ENCODE results near the gene DCAF11.

DCAF11 gene

DNA sequence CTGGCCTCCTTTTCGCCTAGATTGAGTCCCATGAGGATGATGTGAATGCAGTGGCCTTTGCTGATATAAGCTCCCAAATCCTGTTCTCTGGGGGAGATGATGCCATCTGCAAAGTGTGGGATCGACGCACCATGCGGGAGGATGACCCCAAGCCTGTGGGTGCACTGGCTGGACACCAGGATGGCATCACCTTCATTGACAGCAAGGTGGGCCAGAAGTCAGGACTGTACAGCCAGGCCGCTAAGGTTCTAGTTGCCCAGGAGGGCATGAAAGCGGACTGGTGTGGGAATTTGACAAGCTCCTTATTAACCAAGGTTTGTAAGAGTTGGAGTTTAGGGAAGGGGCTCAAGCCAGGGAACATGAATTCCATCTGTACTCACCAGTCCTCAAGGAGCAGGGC, 5.1 kb downstream of the DCAF11 start:
- no peak for DNase-seq (ENCODE audit: low read depth, low spot score)
- in situ Hi-C loops (cut with HindIII; ENCODE audit: low sequenced_read_pairs): no loop called here

DNA sequence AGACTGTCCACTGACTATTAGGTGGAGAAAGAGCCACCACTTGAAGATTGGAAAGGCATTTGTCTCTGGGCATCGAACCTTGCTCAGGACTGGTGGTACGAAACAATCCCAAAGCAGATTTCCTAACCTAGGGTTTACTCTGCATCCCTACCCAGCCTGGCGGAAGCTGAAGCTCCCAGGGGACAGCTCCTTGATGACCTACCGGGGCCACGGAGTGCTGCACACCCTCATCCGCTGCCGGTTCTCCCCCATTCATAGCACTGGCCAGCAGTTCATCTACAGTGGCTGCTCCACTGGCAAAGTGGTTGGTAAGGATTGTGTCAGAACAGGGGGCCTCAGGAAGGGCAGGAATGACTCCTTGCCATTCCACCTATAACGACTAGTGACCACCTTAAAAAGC, 6.6 kb downstream of the DCAF11 start:
- in situ Hi-C loops (cut with HindIII; ENCODE audit: low sequenced_read_pairs): no loop called here
- TF ChIP-seq, protein P1, sequence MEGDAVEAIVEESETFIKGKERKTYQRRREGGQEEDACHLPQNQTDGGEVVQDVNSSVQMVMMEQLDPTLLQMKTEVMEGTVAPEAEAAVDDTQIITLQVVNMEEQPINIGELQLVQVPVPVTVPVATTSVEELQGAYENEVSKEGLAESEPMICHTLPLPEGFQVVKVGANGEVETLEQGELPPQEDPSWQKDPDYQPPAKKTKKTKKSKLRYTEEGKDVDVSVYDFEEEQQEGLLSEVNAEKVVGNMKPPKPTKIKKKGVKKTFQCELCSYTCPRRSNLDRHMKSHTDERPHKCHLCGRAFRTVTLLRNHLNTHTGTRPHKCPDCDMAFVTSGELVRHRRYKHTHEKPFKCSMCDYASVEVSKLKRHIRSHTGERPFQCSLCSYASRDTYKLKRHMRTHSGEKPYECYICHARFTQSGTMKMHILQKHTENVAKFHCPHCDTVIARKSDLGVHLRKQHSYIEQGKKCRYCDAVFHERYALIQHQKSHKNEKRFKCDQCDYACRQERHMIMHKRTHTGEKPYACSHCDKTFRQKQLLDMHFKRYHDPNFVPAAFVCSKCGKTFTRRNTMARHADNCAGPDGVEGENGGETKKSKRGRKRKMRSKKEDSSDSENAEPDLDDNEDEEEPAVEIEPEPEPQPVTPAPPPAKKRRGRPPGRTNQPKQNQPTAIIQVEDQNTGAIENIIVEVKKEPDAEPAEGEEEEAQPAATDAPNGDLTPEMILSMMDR (IDR thresholded peaks at IDR 0.05; ENCODE audit: low read depth, low read length): no peak
- no peak for DNase-seq (ENCODE audit: low read depth, low spot score)
- no peak overlapping the region for H3K4me3 ChIP-seq (ENCODE audit: low read depth, low read length)

More for the DNA sequence above, 5.1 kb downstream of the DCAF11 start:
- no peak overlapping the region for H3K4me3 ChIP-seq (ENCODE audit: low read depth, low read length)
- TF ChIP-seq, protein P1 (IDR thresholded peaks at IDR 0.05; ENCODE audit: low read depth, low read length): no peak

DNA sequence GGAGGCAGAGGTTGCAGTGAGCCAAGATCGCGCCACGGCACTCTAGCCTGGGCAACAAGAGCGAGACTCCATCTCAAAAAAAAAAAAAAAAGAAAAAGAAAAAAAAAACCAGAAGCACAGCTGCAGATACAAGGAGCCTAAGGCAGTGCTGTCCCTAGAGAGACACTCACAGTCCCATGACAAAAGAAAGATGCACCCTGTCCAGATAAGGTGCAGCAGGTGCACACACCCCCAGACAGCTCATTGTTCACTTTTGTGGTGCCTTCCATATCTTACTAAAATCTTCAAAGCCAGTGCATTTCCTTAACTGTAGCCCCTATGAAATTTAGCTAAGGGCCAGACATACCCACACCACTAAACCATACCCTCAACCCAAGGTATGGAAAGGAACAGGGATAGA, 7.8 kb downstream of the DCAF11 start:
- TF ChIP-seq, protein P1 (IDR thresholded peaks at IDR 0.05; ENCODE audit: low read depth, low read length): no peak
- no peak for DNase-seq (ENCODE audit: low read depth, low spot score)
- in situ Hi-C loops (cut with HindIII; ENCODE audit: low sequenced_read_pairs): no loop called here
- H3K4me3 ChIP-seq (ENCODE audit: low read depth, low read length): no peak overlapping the region

DNA sequence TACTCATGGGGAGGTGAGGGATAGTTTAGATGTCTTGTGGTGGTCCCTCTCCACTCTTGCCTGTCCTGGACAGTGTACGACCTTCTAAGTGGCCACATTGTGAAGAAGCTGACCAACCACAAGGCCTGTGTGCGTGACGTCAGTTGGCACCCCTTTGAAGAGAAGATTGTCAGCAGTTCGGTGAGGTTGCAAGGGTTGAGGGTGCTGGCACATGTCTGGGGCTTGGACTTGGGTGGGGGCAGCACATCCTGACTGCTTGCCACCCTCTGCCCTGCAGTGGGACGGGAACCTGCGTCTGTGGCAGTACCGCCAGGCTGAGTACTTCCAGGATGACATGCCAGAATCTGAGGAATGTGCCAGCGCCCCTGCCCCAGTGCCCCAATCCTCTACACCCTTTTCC, 8.3 kb downstream of the DCAF11 start:
- in situ Hi-C loops (cut with HindIII; ENCODE audit: low sequenced_read_pairs): no loop called here
- DNase-seq (ENCODE audit: low read depth, low spot score): no peak

DNA sequence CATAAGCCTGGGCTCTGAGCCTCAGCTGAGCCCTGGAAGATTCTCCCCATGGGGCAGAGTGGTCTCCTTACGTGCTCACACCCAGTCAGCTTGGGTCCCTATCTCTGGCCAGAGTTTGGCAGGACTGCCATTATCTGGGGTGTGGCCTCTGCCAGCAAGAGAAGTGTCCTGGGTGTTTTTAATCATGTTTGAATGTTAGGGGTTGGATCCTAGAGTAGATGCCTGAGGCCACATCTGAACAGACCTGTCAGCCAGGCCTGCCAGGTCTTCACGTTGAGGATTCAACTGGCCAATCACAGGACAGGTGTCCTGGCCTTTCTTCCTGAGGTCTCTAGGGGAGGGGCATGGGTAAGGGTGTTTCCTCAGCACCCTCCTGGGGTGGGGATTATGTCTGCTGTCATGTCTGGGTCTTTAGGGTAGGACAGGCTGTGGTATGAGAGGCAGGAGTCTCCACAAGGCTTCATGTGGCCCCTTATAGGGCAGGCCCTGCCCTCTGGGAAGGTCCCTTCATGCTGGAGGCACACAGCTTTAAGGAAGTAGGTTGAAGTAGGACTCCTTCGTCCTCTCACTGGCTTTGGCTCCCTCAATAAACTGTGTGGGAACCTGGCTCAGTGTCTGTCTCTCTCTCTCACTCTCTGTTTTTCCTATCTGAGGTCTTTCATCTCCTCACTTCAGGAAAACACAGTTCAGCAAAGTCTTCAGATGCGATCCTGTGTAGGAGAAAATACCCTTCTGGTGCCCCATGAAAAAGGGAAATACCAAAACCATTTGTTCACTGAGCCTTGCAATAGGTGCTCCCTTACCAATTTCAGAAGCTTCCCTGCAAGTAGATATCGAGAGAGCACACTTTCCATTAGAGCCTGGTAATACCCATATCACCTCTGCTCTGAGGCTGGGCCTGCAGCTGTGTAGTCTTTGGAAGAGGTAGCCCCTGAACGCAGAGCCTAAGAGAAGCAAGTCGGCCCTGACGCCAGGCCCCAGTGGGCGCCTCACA, 9.1 kb downstream of the DCAF11 start:
- H3K4me3 ChIP-seq (ENCODE audit: low read depth, low read length): no peak overlapping the region
- DNase-seq (ENCODE audit: low read depth, low spot score): no peak
- in situ Hi-C loops (cut with HindIII; ENCODE audit: low sequenced_read_pairs): no loop called here
- TF ChIP-seq, protein P1 (IDR thresholded peaks at IDR 0.05; ENCODE audit: low read depth, low read length): no peak

More for the DNA sequence above, 8.3 kb downstream of the DCAF11 start:
- H3K4me3 ChIP-seq (ENCODE audit: low read depth, low read length): no peak overlapping the region
- TF ChIP-seq, protein P1 (IDR thresholded peaks at IDR 0.05; ENCODE audit: low read depth, low read length): no peak

DNA sequence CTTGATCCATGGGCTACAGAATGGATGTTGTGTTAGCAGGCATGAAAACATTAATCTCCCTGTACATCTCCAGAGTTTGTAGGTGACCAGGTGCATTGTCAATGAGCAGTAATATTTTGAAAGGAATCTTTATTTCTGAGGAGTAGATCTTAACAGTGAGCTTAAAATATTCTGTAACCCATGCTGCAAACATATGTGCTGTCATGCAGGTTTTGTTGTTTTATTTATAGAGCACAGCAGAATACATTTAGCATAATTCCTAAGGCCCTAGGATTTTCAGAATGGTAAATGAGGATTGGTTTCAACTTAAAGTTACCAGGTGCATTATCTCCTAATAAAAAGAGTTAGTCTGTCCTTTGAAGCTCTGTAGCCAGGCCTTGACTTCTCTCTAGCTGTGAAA, 12.4 kb downstream of the DCAF11 start:
- TF ChIP-seq, protein P1 (IDR thresholded peaks at IDR 0.05; ENCODE audit: low read depth, low read length): no peak
- no peak overlapping the region for H3K4me3 ChIP-seq (ENCODE audit: low read depth, low read length)
- in situ Hi-C loops (cut with HindIII; ENCODE audit: low sequenced_read_pairs): no loop called here
- DNase-seq (ENCODE audit: low read depth, low spot score): no peak

Measured in astrocyte of the spinal cord (primary cell).